ENCODE measurements around the gene MRPL37.

MRPL37 gene

GRCh38 chr1:54167422-54168139, 32.4 kb upstream of the MRPL37 start:
- Mint-ChIP-seq H3K27me3 (no peaks in the 10 kb centered on the region), H3K4me3 (no peak overlapping the region), H3K9me3 (no peaks in the 10 kb centered on the region), H3K4me1 (no peaks in the 10 kb centered on the region), H3K27ac (no peak overlapping the region), H3K36me3 (peaks cover 8% of the 10 kb centered on the region)
- ATAC-seq, result no peak

- no peak overlapping the region for H3K4me3 Mint-ChIP-seq
- ATAC-seq, result no peak
Measured at GRCh38 chr1:54168206-54168965, 31.6 kb upstream of the MRPL37 start.

GRCh38 chr1:54169068-54169467, 30.9 kb upstream of the MRPL37 start:
- no peak for ATAC-seq
- H3K9me3 Mint-ChIP-seq, result no peaks in the 10 kb centered on the region
- H3K27ac Mint-ChIP-seq, result no peak overlapping the region
- peaks cover 11% of the 10 kb centered on the region for H3K36me3 Mint-ChIP-seq
- no peaks in the 10 kb centered on the region for H3K27me3 Mint-ChIP-seq
- H3K4me1 Mint-ChIP-seq, result no peaks in the 10 kb centered on the region
- H3K4me3 Mint-ChIP-seq, result no peak overlapping the region

More at GRCh38 chr1:54168206-54168965, 31.6 kb upstream of the MRPL37 start:
- Mint-ChIP-seq H3K27ac (no peak overlapping the region), H3K9me3 (no peaks in the 10 kb centered on the region), H3K27me3 (no peaks in the 10 kb centered on the region), H3K36me3 (peaks cover 11% of the 10 kb centered on the region), H3K4me1 (no peaks in the 10 kb centered on the region)

- Mint-ChIP-seq H3K36me3 (peaks cover 11% of the 10 kb centered on the region), H3K4me3 (no peak overlapping the region), H3K27me3 (no peaks in the 10 kb centered on the region), H3K27ac (no peak overlapping the region), H3K4me1 (no peaks in the 10 kb centered on the region), H3K9me3 (no peaks in the 10 kb centered on the region)
- no peak for ATAC-seq
Measured at GRCh38 chr1:54171016-54171415, 29.0 kb upstream of the MRPL37 start.

GRCh38 chr1:54171606-54172005, 28.4 kb upstream of the MRPL37 start:
- ATAC-seq, result no peak
- Mint-ChIP-seq H3K36me3 (peaks cover 11% of the 10 kb centered on the region), H3K9me3 (no peaks in the 10 kb centered on the region), H3K4me3 (no peak overlapping the region), H3K4me1 (no peaks in the 10 kb centered on the region), H3K27me3 (no peaks in the 10 kb centered on the region), H3K27ac (no peak overlapping the region)

- Mint-ChIP-seq H3K9me3 (no peaks in the 10 kb centered on the region), H3K27me3 (no peaks in the 10 kb centered on the region), H3K4me1 (no peaks in the 10 kb centered on the region), H3K36me3 (peaks cover 12% of the 10 kb centered on the region), H3K4me3 (no peak overlapping the region), H3K27ac (no peak overlapping the region)
- ATAC-seq, result no peak
Measured at GRCh38 chr1:54172614-54173599, 27.1 kb upstream of the MRPL37 start.

GRCh38 chr1:54173681-54174080, 26.3 kb upstream of the MRPL37 start:
- no peaks in the 10 kb centered on the region for H3K4me1 Mint-ChIP-seq
- H3K36me3 Mint-ChIP-seq, result peaks cover 17% of the 10 kb centered on the region
- no peaks in the 10 kb centered on the region for H3K27me3 Mint-ChIP-seq
- no peak overlapping the region for H3K4me3 Mint-ChIP-seq
- no peak overlapping the region for H3K27ac Mint-ChIP-seq
- ATAC-seq, result no peak
- H3K9me3 Mint-ChIP-seq, result no peaks in the 10 kb centered on the region

GRCh38 chr1:54174106-54174505, 25.9 kb upstream of the MRPL37 start:
- H3K36me3 Mint-ChIP-seq, result peaks cover 21% of the 10 kb centered on the region
- ATAC-seq, result no peak
- no peak overlapping the region for H3K4me3 Mint-ChIP-seq
- H3K27ac Mint-ChIP-seq, result no peak overlapping the region
- no peaks in the 10 kb centered on the region for H3K27me3 Mint-ChIP-seq
- H3K4me1 Mint-ChIP-seq, result no peaks in the 10 kb centered on the region
- H3K9me3 Mint-ChIP-seq, result no peaks in the 10 kb centered on the region

- no peak for ATAC-seq
- no peaks in the 10 kb centered on the region for H3K27me3 Mint-ChIP-seq
- H3K9me3 Mint-ChIP-seq, result no peaks in the 10 kb centered on the region
- peaks cover 27% of the 10 kb centered on the region for H3K36me3 Mint-ChIP-seq
- no peak overlapping the region for H3K4me3 Mint-ChIP-seq
- H3K4me1 Mint-ChIP-seq, result no peaks in the 10 kb centered on the region
- no peak overlapping the region for H3K27ac Mint-ChIP-seq
Measured at GRCh38 chr1:54176621-54177327, 23.2 kb upstream of the MRPL37 start.

GRCh38 chr1:54177726-54178125, 22.2 kb upstream of the MRPL37 start:
- Mint-ChIP-seq H3K27me3 (no peaks in the 10 kb centered on the region), H3K4me1 (no peaks in the 10 kb centered on the region), H3K36me3 (peaks cover 25% of the 10 kb centered on the region), H3K9me3 (no peaks in the 10 kb centered on the region), H3K27ac (no peak overlapping the region), H3K4me3 (no peak overlapping the region)
- no peak for ATAC-seq

GRCh38 chr1:54178296-54179070, 21.5 kb upstream of the MRPL37 start:
- no peak for ATAC-seq
- Mint-ChIP-seq H3K4me1 (no peaks in the 10 kb centered on the region), H3K9me3 (no peaks in the 10 kb centered on the region), H3K27ac (no peak overlapping the region), H3K27me3 (no peaks in the 10 kb centered on the region), H3K4me3 (no peak overlapping the region), H3K36me3 (peaks cover 31% of the 10 kb centered on the region)

- ATAC-seq, result no peak
- no peak overlapping the region for H3K4me3 Mint-ChIP-seq
- H3K9me3 Mint-ChIP-seq, result peaks cover under 1% of the 10 kb centered on the region
- no peaks in the 10 kb centered on the region for H3K4me1 Mint-ChIP-seq
- H3K36me3 Mint-ChIP-seq, result peaks cover 40% of the 10 kb centered on the region
- no peaks in the 10 kb centered on the region for H3K27me3 Mint-ChIP-seq
- no peak overlapping the region for H3K27ac Mint-ChIP-seq
Measured at GRCh38 chr1:54180701-54181360, 19.1 kb upstream of the MRPL37 start.

GRCh38 chr1:54186056-54186455, 13.9 kb upstream of the MRPL37 start:
- Mint-ChIP-seq H3K36me3 (peaks cover 48% of the 10 kb centered on the region), H3K9me3 (peaks cover 2% of the 10 kb centered on the region), H3K4me1 (no peaks in the 10 kb centered on the region), H3K27ac (no peak overlapping the region), H3K4me3 (no peak overlapping the region), H3K27me3 (no peaks in the 10 kb centered on the region)
- ATAC-seq, result no peak

GRCh38 chr1:54188291-54188690, 11.7 kb upstream of the MRPL37 start:
- ATAC-seq, result no peak
- peaks cover 2% of the 10 kb centered on the region for H3K9me3 Mint-ChIP-seq
- H3K36me3 Mint-ChIP-seq, result peaks cover 50% of the 10 kb centered on the region
- no peak overlapping the region for H3K27ac Mint-ChIP-seq
- no peak overlapping the region for H3K4me3 Mint-ChIP-seq
- H3K4me1 Mint-ChIP-seq, result no peaks in the 10 kb centered on the region
- H3K27me3 Mint-ChIP-seq, result no peaks in the 10 kb centered on the region
